HG02571 (cell line): ENCODE results near the gene VCAM1.

Source experiments
- ATAC-seq: cut with Tn5 transposase; IDR thresholded peaks from one replicate; pipeline ENCODE4 v1.9.1; 2021; ENCODE audit warnings: mild to moderate bottlenecking, moderate library complexity; ENCODE audit not compliant: unreplicated experiment

VCAM1 gene

GRCh38 chr1:100721526-100722207 lies 2.1 kb downstream of the VCAM1 start:
- no peak for ATAC-seq

GRCh38 chr1:100722221-100722620 lies 2.7 kb downstream of the VCAM1 start:
- ATAC-seq, result no peak

- ATAC-seq, result no peak
Observed at GRCh38 chr1:100724281-100724680, 4.7 kb downstream of the VCAM1 start.

GRCh38 chr1:100730130-100730529 lies 10.6 kb downstream of the VCAM1 start:
- ATAC-seq, result no peak

- no peak for ATAC-seq
Observed at GRCh38 chr1:100731309-100731708, 11.8 kb downstream of the VCAM1 start.

- ATAC-seq, result no peak
Observed at GRCh38 chr1:100731758-100732157, 12.2 kb downstream of the VCAM1 start.

GRCh38 chr1:100734676-100735075 lies 15.1 kb downstream of the VCAM1 start:
- no peak for ATAC-seq

GRCh38 chr1:100735244-100735643 lies 15.7 kb downstream of the VCAM1 start:
- no peak for ATAC-seq

GRCh38 chr1:100736324-100736723 lies 16.8 kb downstream of the VCAM1 start:
- ATAC-seq, result no peak

GRCh38 chr1:100736746-100737145 lies 17.2 kb downstream of the VCAM1 start:
- ATAC-seq, result no peak

GRCh38 chr1:100746542-100746932 lies 27.0 kb downstream of the VCAM1 start:
- no peak for ATAC-seq

- ATAC-seq, result no peak
Observed at GRCh38 chr1:100747771-100748170, 28.2 kb downstream of the VCAM1 start.

- no peak for ATAC-seq
Observed at GRCh38 chr1:100750005-100750885, 30.7 kb downstream of the VCAM1 start.

- ATAC-seq, result no peak
Observed at GRCh38 chr1:100752791-100753190, 33.2 kb downstream of the VCAM1 start.

- no peak for ATAC-seq
Observed at GRCh38 chr1:100757946-100758345, 38.4 kb downstream of the VCAM1 start.

- no peak for ATAC-seq
Observed at GRCh38 chr1:100759188-100759587, 39.6 kb downstream of the VCAM1 start.

GRCh38 chr1:100760511-100760910 lies 41.0 kb downstream of the VCAM1 start:
- no peak for ATAC-seq

- no peak for ATAC-seq
Observed at GRCh38 chr1:100762461-100762860, 42.9 kb downstream of the VCAM1 start.

GRCh38 chr1:100767176-100767890 lies 47.8 kb downstream of the VCAM1 start:
- ATAC-seq, result no peak

GRCh38 chr1:100769323-100769722 lies 49.8 kb downstream of the VCAM1 start:
- no peak for ATAC-seq

- ATAC-seq, result no peak
Observed at GRCh38 chr1:100769906-100770646, 50.5 kb downstream of the VCAM1 start.
